ENCODE measurements around the gene ANKS6.

GRCh38 chr9:98738741-98739140, 57.6 kb downstream of the ANKS6 start:
- TF ChIP-seq CTCF (IDR thresholded peaks at IDR 0.05) = no peak
- no peak for TF ChIP-seq POLR2A (IDR thresholded peaks at IDR 0.05)
- no peak for TF ChIP-seq EP300 (IDR thresholded peaks at IDR 0.05)

Measured in upper lobe of left lung (tissue), 4 donors.